Right hindlimb (tissue), 1 donor: Measurements from ENCODE around the gene MMS22L.

Experiments used
- DNase-seq: peaks from one replicate; pipeline ENCODE4 v3.0.0-alpha.2; 2018

The MMS22L gene

DNA sequence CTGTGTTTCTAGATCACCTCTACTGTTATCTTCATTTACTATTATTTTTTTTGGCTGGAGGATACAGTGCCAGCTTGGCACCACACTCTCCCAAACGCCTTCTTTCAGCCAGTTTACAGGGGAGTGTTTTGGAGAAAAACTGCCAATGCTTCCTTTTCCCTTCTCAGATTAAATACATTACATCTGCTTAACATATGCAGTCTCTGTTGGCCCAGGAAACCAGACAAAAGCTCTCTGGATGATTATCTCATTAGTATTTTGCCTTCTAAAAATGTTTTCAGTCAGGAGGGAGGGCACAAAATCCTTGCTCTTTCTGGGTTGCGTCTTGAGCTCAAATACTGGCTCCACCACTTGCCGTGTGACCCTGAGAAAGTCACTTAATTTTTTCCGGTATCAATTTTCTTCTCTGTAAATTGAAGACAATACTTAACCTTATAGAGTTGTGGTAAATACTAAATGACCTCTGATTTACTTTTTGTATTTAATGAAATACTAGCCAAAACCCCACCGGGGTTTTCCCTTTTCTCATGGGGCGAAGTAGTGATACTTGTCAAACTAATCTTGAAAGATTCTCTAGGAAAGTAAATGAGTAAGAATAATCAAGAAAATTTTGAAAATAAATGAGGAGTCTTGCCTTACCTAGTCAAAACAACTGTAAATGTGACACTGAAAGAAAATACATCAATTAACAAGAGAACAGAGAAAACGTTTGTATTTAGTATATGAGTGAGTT lies 146.2 kb downstream of the MMS22L start:
- DNase-seq, result no peak

DNA sequence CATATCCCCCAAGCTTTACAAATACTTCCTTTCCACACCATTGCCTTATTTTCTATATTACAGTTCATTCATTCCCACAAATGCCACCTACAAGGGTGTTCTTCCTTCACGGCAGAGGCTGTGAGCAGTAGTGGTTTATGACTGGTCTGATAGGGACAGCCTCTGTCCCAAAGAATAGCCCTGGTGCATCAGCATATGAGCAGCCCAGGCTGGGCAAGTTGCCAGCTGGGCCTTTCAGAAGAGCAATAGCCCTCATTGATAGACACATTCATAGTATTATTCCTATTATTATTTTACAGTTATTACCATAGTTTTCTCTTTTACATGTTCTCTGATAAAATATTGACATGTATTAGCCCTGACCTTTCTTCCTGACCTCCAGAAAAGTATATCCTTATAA lies 149.9 kb downstream of the MMS22L start:
- DNase-seq, result no peak

DNA sequence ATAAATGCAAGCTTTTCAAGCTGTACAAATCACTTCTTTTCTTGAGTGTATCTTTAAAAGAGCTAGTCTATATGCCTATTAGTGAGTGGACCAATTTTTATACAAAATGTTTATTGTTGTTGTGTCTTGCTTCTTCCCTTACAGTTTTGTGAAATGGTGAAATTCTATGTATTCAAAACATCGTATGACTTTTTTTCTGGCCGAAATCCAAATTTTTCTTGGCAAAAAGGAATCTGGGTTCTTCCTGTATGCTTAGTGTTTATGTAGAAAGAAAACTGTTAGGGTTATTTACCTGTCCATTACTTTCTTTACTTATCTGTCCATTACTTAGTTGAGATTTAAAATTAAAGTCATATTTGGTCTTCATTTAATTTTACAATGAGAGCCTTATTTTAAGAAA lies 153.9 kb downstream of the MMS22L start:
- no peak for DNase-seq

DNA sequence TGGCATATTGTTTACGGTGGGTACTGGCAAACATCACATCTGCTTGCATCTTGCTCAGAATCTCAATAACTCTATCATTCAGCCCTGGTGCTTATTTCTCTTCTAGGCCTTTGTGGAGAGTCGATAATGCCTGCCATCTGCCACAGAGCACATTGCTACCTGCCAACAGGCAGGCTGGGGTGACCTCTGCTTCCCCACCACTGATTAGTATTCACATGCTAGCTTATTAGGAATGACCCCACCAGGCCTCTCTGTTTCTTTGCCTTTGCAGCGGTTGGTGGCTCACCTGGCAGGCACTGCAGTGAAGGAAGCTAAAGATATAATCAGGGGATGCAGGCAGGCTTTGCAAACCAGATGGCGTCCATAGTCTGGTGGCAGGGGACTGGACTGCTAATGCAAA lies 154.5 kb downstream of the MMS22L start:
- no peak for DNase-seq

DNA sequence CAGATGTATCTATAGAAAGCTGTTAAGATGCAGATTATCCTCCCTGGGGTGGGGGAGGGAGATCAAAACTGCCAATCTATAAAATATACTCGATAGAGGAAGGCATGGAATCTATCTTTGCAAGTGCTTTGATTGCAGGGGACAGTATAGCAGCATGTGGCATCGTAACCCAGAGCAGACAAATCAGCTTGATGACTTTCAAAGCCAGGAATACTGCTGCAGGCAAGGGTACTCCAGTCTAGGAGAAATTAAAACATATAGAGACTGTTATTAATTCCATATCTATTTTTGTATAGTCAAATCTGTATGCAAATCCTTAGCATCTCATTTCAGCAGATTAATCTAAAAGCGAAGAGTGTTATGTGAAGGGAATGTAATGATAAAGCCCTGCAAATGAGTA lies 159.4 kb downstream of the MMS22L start:
- no peak for DNase-seq

DNA sequence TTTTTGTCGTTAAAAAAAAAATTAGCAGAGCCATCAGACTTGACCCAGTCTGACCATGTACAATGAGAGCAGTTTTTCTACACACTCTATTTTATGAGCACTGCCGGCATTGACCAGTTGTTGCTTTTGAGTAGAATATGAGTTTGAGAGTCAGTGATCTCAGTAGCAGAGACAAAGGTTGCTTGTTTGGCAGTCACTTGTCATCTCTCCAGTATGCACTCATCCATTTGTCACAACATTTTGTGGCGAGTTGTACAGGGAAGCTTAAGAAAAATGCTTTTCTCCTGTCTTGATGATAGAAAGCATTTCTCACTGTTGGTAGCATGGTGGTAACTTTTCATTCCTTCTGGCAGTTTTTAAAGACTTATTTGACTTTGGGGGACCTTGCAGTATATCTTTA lies 159.9 kb downstream of the MMS22L start:
- no peak for DNase-seq

DNA sequence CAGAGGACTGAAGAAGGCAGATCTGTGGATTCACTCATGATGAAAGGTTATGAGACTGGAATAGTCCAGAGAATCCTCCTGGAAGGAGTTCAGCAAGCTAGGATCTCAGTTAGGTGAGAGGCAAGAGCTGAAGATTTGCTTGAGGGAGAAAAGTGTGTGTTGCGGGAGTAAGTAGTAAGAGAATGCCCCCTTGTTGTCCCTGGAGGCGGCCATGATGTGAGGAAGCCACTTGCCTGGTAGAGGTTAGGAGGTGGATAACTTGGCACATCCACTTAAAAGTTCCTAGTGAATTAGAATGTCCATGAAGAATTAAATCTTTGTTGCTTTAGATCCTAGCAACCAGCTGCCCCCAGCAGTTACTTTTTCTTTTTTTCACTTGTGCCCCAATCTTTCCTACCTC lies 162.5 kb downstream of the MMS22L start:
- DNase-seq, result no peak

DNA sequence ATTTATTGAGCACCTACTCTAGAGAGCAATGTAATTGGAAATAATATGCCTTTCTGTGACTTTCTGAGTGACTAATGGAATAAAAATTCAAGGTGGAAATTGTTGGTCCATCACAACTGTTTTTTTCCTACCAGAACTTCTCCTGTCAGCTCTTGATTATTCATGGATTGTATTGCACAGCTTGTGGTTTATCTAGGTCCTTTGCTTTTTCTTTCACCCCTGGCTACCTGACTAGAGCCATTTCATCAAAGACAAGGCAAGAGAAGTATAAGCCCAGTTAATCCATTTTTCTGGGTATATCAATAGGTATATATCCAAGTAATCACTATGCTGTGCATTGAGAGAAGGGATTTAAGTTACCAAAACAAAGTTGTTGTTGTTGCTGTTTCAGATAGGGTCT lies 168.4 kb downstream of the MMS22L start:
- no peak for DNase-seq

DNA sequence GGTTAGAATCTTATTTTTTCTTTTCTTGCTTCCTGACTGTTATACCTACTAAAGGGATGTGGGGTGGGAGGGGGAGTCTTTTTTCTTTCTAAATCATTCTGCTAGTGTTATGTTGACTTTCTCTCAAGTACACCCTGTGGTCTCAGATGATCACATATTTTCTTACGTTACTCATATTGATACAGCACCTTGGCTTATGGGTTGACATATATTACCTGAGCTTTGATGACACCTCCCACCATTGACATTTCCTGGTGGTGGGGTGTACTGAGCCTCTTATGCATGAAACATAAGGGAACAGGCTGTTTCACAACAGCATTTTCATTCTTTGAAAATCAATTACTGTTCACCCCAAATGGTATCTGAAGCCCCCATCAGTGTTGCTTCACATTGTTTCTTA lies 169.8 kb downstream of the MMS22L start:
- DNase-seq, result no peak

DNA sequence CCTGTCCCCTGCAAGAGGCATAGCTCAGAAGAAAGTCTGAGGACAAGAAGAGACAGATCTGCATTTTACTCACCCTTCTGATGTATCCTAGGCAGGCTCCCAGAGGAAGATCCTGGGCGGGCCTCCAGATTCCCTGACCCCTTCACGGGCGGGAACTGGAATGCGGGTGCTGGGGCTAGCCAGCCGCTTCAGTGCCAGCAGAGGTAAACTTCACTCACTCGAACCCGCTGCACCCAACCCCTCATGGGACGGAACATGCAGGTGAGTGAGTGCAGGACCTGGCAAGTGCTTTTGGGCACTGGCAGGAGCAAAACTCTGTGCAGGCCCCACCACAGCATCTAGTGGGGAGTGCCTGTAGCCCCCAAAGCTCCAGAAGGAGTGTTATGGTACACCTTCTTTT lies 171.8 kb downstream of the MMS22L start:
- no peak for DNase-seq

DNA sequence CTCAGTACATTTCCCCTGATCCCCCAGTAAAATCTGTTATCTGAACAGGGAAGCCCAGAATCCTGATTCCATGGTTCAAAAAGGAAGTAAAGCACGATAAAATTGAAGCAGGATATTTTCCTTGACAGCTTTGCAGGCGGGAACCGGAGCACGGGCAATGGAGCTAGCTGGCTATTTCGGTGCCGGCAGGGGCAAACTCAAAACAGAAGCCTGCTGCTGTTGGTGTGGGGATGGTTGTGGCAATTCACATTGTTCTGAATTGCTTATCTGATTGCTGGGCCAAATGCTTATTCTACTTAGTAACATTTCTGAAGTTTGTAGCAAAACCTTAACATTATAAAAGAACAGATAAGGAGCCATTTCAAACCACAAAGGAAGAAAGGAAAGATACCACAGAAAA lies 172.4 kb downstream of the MMS22L start:
- DNase-seq, result no peak

DNA sequence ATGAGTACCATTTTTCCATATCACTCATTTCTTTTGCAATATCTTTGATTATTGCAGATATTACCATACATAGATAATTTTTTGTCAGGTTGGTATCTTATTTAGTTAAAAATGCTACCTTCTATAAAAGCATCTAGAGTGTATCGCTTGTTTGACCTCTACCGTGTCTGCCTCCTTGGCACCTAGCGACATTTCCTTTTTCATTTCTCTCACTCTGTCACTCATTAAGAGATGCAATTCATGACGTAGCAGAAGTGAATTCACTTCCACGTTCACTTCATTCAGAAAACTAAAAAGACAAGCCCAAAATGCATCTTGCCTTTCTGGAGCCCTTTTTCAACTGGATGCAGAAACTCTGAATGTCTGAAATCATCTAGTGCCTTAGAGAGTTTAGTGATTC lies 172.9 kb downstream of the MMS22L start:
- no peak for DNase-seq

DNA sequence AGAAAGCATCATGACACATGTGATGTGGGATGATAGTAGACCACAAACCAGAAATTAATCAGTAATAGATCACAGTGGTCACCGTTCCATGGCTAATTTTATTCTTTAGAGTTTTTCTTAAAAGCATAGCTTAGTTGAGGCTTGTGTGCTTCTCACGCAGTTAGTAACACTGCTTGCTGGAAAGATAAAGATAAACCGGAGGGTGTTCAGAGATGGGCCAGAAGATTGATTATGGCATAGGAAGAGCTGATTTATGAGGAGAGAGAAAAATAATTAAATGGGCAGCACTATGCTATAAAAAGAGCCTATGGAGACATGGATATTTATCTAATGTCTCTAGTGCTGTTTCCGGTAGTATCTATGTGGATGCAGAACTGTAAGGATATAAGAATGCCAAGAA lies 173.6 kb downstream of the MMS22L start:
- no peak for DNase-seq

DNA sequence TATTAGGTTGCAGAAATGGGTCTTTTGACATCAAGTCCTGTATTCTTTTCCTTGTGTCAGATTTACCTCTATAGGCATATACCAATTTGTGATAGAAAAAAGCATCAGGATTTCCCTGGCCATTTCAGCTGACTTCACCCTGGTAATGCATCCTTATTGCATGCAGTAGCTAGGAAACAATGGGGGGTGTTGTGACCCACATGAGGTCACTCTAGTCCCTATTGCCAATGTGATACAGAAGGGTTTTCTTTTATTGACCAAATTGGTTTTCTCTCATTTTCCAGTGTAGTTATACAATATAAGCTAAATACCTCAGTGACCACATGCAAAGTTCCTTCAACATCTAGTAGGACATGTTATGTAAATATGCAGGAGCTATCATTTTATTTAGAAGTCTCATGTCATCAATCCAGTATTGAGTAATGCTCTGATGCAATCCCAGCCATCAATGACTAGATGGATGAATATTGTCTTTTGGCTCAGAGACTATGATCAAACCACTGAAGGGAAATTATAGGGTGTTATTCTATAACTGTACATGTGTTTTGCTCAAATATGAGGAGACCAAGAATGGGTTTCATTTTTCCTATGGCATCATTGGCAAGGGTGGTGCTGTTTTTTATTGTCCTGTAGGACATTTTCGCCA lies 180.7 kb downstream of the MMS22L start:
- DNase-seq, result no peak

DNA sequence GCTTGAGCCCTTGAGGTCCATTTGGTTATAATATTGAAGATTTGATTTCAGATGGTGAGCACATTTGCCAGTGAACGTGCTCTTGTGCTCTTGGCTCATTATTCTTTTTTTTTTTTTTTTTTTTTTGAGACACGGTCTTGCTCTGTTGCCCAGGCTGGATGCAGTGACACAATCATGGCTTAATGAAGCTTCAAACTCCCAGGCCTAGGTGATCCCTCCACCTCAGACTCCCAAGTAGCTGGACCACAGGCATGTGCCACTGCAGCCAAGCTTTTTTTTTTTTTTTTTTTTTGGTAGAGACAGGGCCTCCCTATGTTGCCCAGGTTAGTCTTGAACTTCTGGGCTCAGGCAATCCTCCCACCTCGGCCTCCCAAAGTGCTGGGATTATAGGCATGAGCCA lies 182.3 kb downstream of the MMS22L start:
- no peak for DNase-seq

DNA sequence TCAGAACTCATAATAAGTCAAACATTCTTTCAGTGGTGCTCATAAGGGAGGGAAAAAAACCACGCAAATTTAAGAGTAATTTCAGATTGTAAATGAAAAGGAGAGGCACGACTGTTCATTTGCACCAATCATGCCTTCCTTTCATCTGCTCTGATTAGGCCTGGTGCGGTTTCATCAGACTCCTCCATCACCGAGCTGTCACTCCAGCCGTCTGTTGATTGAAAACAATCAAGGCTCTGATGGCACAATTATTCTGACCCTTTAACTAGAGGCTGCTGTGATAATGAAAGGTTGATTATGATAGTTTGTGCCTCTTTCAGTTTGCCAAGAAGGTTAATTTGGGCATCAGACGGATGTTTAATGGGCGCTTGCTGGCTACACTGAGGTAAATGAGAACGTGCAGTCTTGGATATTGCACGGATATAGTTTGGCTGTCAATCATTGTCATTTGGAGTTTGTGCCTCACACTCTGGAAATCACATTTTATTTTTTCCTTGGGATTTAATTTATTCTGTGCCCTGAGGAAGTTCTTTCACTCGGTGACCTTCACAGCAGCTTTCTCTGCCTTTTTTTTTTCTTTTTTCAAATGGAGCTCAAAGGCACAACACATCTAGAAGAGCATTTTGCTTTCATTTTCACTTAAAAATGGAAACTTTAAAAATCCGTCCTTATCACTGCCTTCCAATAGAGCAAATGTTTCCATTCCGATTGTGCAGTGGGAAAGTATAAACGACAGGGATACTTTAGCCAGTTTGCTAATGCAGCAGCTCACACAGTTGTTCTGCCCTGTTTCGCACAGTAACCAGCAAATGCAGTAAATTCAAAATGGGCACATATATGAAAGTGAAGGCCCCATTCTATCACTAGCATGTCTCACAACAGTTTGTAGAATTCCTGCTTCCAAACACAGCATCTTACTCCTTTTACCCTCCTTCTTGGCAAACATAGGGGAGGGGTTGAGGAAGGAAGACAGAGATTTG lies 185.7 kb downstream of the MMS22L start:
- no peak for DNase-seq

DNA sequence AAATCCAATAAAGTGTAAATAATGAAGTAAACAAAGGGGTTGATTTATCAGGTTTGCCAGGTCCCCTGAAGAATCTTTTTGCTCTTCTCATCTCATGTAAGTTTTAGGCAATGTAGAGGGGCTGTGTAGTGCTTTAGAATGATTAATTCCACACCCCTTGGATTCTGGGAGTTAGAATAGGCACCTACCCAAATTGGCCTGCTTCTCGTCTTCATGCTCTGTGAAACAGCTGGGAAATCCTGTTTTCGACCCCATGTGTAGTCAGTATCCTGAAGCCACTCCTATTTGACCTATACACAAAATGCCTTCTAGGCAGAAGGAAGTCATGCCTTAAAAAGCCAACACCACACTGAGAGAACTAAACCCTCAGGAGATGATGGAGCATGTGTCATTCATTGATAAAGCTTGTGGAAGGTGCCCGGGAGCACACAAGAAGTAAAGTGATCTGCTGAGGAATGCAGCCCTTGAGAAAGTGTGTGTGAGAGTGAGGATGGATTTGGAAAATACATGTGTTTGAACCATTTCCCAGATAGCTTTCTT lies 187.6 kb downstream of the MMS22L start:
- no peak for DNase-seq

DNA sequence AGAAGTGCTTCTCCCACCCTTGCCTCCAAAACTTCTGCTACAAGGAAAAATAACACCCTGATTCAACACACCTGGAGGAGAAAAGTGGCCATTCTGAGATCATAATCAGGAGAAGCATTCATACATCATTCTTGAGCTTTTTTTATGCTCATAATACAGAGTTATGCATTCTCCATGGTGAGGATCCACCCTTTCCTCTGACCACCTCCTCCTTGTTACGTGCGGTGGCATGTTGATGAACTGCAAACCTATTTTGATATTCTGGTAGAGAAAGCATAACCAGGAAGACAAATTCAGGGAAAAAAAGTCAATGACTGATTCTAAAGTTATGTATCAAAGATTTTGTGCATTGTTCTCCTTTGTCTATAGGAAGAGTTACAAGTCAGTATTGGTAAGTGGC lies 188.6 kb downstream of the MMS22L start:
- no peak for DNase-seq

DNA sequence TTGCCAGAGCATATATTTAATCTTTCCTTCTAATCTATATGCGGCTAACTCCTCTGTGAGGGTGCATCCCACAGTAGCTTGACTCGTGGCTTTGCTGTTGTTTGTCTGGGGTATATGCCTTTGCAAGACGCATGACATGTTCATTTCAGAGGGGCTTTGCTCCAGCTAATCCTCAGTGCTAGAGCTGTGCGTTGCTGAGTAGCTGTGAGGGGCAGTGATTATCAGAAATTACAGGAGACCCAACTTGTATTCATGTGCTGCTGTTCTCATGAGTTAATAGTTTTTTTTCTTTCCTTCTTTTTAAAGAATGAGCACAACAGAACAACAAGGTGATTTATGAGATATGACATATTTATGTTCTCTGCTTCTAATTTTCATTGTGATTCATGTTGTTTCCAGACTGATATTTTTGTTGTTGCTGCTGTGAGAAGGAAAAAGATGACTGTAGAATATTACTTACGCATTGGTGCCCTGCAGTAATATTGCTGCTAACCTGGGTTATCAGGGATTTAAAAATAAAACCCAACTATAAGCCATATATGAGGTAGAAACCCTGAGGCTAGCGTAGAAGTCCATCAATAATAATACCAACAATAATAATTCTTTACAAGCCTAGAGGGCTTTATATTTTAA lies 190.2 kb downstream of the MMS22L start:
- DNase-seq, result no peak
